ENCODE data around the gene OR2V2. TPM values are rescaled to one million over a fixed set of nuclear protein-coding genes. Genes with fewer than 3 reads are reported as not detected.

Gene OR2V2
- total and polyA plus RNA-seq, 2 donors (not counting 1 experiment from before 2014, with no cell fraction given), result not detected

- ATAC-seq (ENCODE audit: low read depth) (no peak), DNase-seq (no peak)
- Histone ChIP-seq H3K4me3 (ENCODE audit: control extremely low read depth in 1 of 5, extremely low read depth in 1 of 5, insufficient read depth in 1 of 5, low read depth in 2 of 5, low read length in 4 of 5) (no peak overlapping the region), H2AFZ (ENCODE audit: insufficient read depth, low read depth, low read length, poor library complexity, severe bottlenecking) (no peak overlapping the region), H3K4me2 (replicated peaks; ENCODE audit: low read depth, low read length, poor library complexity, severe bottlenecking) (no peak overlapping the region), H3K27ac (ENCODE audit: low read length in 2 of 2) (no peak overlapping the region), H3K27me3 (replicated peaks in 1 of 4; ENCODE audit: control extremely low read depth in 1 of 4, control insufficient read depth in 3 of 4, insufficient read depth in 4 of 4, low read length in 3 of 4) (peaks cover 0 to 23% (median 11%) of the 10 kb centered on the region in 4 experiments), H3K4me1 (ENCODE audit: control insufficient read depth in 2 of 2, insufficient read depth in 2 of 2, low read length in 2 of 2) (no peaks in the 10 kb centered on the region), H3K9me3 (ENCODE audit: control extremely low read depth in 1 of 3, control insufficient read depth in 2 of 3, insufficient read depth in 1 of 3, low read length in 2 of 3) (peaks cover 0 to 18% (median 3%) of the 10 kb centered on the region in 3 donors), H4K20me1 (ENCODE audit: control insufficient read depth, insufficient read depth, low read length, poor library complexity, severe bottlenecking) (no peaks in the 10 kb centered on the region), H3K36me3 (replicated peaks in 1 of 2; ENCODE audit: control extremely low read depth in 1 of 2, control insufficient read depth in 1 of 2, extremely low read depth in 1 of 2, insufficient read depth in 2 of 2, low read length in 1 of 2) (no peaks in the 10 kb centered on the region), H3K79me2 (ENCODE audit: control insufficient read depth, insufficient read depth, low read length) (no peaks in the 10 kb centered on the region), H3K9ac (ENCODE audit: low read length) (no peak overlapping the region)
- H3K4me3 Mint-ChIP-seq, result peak overlapping the region; percentile 53
- H3K27me3 Mint-ChIP-seq, result peaks cover 18% of the 10 kb centered on the region
- intact Hi-C loops (cut with micrococcal nuclease), result no loop called here
- TF ChIP-seq EZH2 (IDR thresholded peaks at IDR 0.05; ENCODE audit: borderline replicate concordance, insufficient read depth, low read depth, low read length, poor library complexity, severe bottlenecking), result no peak
- no peak for TF ChIP-seq CTCF (IDR thresholded peaks at IDR 0.05)
- H3K27ac Mint-ChIP-seq, result peak overlapping the region; percentile 59
- H3K9me3 Mint-ChIP-seq (ENCODE audit: insufficient read depth), result no peaks in the 10 kb centered on the region
- WGBS (ENCODE audit: insufficient coverage), result 26% methylated on average over 20 of the region's 22 CpGs
- CTCF ChIA-PET, result interaction anchor here (1.3 kb wide), 1 partner anchor 235 kb away, joined by 5 read pairs; no protein-coding TSS in a partner anchor
- peaks cover 16% of the 10 kb centered on the region for H3K4me1 Mint-ChIP-seq
- POLR2A ChIA-PET, result interaction anchor here (0.6 kb wide), 1 partner anchor 163 kb away, joined by 9 read pairs; no protein-coding TSS in a partner anchor
These were observed 48.4 kb upstream of the OR2V2 start for GRCh38 chr5:181098762-181099601.

Measured in B cell (primary cell).